HG02840 (cell line): ENCODE measurements around the gene HOXD1.

Source experiments
- ATAC-seq: cut with Tn5 transposase; IDR thresholded peaks from one replicate; pipeline ENCODE4 v1.9.1; 2021; ENCODE audit warnings: mild to moderate bottlenecking, moderate library complexity, moderate number of reproducible peaks; ENCODE audit not compliant: unreplicated experiment, low FRiP score

Gene HOXD1

GRCh38 chr2:176164611-176165369 lies 23.7 kb upstream of the HOXD1 start:
- no peak for ATAC-seq

- no peak for ATAC-seq
Observed at GRCh38 chr2:176165370-176166050, 23.0 kb upstream of the HOXD1 start.

GRCh38 chr2:176166272-176166671 lies 22.2 kb upstream of the HOXD1 start:
- no peak for ATAC-seq

DNA sequence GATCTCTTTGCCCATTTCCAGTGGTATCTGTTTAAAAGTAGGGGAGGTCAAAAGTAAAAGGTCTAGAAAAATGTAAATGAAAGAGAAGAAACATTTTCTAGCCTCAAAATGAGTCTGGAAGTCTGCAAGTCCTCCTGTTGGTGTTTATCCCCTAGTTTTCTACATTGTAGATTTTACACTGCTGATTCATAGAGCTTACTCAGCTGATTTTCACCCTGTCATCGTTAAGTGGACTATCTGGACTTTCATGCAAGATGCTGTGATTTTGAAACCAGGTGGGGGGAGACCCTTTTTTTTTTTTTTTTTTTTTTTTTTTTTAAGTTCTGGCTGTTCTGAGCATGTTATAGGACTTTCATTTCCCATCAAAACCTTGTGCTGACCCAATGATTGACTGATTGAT lies 21.1 kb upstream of the HOXD1 start:
- no peak for ATAC-seq

DNA sequence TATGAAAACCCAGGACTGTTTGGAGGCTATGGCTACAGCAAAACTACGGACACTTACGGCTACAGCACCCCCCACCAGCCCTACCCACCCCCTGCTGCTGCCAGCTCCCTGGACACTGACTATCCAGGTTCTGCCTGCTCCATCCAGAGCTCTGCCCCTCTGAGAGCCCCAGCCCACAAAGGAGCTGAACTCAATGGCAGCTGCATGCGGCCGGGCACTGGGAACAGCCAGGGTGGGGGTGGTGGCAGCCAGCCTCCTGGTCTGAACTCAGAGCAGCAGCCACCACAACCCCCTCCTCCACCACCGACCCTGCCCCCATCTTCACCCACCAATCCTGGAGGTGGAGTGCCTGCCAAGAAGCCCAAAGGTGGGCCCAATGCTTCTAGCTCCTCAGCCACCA lies 19.3 kb upstream of the HOXD1 start:
- ATAC-seq, result no peak

GRCh38 chr2:176169711-176170110 lies 18.8 kb upstream of the HOXD1 start:
- no peak for ATAC-seq

DNA sequence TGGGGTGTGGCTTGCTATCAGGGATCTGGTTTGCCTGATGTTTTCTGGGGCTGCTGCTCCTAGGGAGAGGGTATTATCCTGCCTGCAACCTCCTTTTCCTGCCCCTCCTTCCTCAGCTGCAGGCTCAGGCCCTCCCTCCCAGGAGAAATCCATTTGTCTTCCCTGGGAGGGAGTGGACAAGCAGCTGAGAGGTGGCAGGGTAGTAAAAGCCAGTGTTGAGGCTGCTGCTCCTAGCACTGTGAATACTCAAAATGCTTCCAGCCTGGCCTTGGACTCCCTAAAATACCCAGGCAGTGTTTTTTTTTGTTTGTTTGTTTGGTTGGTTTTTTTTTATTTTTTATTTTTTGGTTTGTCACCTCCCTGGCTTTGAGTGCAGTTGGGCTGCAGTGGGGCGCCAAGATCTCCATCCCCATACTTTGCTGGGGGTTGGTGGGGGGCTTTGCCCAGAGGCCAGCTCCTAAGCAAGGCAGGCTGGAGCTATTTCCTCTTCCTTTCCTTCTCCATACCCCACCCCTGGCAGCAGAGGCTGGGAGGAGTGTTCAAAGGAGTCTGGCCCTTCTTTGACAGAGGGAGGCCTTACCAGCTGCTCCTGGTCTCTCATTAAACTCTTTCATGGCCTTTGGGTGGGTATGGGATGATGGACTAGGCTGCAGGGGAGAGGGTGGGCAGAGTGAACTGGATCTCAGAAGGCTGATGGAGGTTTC lies 17.7 kb upstream of the HOXD1 start:
- ATAC-seq, result no peak

DNA sequence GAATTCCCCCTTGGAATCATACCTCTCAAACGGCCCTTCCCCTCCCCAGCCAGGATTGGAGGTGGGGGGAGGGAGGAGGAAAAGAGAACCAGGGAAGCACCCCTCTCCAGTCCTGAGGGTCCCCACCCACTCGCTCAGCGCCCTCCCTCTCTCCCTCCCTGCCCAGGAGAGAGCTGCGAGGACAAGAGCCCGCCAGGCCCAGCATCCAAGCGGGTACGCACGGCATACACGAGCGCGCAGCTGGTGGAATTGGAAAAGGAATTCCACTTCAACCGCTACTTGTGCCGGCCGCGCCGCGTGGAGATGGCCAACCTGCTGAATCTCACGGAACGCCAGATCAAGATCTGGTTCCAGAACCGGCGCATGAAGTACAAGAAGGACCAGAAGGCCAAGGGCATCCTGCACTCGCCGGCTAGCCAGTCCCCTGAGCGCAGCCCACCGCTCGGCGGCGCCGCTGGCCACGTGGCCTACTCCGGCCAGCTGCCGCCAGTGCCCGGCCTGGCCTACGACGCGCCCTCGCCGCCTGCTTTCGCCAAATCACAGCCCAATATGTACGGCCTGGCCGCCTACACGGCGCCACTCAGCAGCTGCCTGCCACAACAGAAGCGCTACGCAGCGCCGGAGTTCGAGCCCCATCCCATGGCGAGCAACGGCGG lies 17.0 kb upstream of the HOXD1 start:
- ATAC-seq, result no peak

- ATAC-seq, result no peak
Observed at GRCh38 chr2:176172007-176172894, 16.2 kb upstream of the HOXD1 start.

DNA sequence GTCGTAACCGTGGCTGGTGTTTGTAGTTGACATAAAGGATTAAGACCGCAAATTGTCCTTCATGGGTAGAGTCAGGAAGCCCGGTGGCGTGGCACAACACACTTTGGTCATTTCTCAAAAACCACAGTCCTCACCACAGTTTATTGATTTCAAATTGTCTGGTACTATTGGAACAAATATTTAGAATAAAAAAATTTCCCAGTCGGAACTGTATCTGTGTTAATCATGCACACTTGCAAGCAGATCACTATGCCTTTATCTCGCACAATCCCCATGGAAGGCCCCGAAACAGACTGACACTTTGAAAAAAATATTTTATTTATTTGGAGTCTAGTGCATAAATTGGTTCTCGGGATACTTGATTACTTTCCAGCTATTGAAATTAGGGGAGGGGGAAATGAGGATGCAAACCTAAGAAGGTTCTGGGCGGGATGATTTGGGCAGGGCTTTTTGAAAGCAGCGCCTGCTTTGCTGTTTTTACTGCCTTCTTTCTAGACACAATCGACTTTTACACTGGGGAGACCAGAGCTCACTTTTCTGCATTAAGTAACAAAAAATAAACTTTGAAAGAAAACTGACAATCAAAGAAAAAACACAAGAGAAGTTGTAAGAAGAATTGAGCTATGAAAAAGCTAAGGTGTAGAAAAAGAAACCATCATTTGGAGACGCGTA lies 15.4 kb upstream of the HOXD1 start:
- no peak for ATAC-seq

DNA sequence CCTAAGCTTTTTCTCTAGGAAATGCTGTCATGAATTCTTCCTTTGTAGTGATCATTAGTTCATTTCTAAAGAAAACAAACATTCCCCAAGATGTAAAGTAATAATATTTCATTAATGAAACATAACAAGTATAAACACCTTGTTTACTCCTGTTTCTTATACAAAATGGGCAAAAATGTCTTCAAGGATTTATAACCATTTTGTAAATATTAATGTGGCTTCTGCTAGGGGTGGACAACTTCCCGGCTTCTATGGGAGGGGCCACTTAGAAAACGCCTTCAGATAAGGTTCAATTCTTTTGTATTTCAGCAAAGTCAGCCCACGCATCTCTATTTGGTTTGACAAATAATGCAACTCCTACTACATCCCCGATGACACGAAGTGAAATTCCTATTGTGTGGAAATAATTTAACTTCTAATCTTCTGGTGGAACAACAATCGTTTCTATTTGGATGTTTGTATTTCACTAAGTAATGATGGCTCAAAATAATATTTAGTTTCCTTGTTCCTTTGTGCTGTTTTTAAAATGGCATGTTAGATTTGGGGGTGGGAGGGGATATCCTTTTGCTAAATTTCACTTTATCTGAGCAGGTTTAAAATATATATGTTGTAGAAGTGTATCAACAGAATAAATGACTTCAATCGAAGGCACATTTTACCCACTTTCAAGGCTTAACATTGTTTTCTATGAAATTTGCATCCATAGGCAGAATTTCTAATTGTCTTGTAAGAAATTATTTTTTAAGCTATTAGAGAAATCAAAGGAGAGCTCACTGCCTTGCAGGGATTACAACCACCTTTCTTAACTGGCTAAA lies 14.7 kb upstream of the HOXD1 start:
- ATAC-seq, result no peak

DNA sequence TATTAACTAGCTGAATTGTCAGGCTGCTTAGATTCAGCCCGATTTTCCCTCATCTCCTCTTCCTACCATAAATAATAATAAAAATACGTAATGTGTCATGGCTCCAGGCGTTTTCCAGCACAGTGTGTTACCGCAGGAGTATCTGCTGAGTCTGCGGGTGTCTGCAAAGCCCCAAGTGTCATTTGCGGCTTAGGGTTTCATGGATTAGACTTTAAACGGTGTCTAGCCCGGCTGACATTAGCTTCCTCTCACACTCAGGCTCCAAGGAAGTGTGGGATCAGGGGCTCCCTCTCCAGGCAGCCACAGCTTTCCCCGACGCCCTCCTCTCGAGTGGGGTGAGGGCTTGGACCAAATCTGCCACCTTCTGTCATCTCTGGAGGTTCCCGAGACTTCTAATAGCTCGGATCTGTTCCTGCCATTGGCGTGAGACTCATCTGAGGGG lies 14.1 kb upstream of the HOXD1 start:
- ATAC-seq, result no peak

DNA sequence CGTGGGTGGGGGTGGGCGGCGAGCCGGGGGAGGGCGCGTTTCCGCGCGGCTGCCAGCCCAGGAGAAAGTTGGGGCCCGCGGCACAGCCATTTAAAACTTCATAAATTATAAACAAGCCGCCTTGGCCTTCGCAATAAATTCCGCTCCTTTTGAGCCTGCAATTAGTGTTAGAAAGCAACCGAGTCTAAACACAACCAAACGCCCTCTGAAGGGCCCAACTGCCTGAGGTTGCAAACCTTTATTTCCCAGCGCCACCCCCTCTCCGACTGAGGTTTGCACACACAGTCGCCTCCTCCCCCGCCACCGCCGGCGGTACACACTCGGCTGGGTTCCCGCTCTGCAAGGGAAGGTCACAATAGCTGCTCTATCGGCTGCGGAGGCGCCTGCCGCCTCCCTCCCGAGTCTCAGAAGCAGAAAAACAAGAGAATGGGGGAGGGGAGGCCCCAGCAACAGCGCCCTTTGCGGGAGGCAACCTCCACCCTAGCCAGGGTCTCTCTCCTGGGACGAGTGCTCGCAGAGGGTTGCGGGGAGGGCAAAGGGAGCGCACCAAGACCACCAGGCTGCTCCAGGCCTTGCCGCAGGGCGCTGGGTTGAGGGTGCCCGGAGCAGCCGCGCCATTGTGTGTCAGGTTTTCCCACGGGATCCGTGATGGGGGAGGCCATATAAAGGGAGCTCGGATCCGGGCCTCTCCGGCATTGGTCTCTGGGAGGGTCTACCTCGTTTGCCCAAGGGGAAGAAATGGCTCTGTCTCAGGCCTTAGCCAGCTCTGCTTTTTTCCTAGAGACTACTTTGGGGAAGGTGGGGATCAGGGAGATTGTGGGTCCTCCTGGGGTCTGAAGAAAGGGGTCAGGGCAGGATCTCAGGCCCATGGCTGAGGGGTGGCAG lies 13.4 kb upstream of the HOXD1 start:
- ATAC-seq, result no peak

DNA sequence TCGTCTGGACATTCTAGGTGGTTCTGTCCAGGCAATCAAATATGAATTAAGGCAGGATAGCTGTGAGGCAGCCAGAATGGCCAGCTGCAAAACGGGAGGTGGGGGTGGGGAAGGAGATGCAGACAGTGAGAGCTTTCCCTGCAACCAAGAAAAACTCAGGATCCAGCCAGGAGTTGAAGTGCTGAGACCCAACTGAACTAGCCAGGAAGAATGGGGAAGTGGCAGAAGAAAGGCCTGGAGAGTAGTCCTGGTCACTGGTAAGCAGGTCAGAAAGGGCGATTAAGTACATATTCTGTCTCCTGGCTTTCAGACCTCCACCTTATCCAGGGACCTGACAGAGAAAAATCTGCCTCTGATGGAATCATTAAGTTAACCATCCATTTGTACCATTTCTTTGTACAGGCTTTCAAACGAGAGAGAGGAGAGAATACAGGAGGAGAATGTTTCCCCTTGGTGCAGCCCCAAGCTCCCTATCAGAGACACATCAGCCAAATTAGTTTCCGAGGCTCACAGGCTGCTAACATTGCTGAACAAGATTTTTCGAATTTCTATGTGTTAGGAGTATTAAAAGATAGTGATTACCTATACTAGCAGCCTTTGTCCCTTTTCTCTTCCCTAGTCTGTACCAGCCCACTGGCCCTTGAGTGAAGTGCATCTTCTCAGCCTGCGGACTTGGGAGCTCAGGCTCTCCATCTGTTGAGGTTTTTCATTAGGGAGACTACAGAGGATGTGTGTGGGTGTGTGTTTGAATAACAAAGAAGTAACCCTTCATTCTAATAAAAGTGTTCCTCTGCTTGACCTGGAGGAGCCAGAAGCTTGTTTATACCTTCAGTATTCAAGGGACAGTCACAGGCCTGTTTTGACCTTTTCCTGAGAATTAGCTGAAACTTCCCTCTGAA lies 12.5 kb upstream of the HOXD1 start:
- ATAC-seq, result no peak

DNA sequence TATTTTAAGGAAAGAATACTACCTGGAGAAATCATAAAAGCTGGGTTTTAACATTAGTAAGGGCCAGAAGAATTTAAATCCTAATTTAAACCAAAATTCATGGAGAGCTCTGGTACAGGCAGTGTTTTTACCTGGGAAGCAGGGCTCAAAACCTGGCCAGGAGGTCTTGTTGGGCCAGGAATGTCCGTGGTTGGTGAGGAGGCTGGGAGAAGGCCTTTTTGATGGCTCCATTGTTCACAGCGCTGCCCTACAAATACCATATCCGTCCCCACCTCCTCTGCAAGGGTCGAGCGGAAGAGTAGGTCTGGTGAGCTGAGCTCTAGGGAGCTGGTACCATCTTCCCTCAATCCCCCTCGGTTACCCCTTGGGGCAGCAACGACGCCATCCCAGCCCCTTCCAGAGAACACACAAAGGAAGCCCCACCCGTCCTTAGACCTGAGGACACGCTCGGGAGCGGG lies 10.9 kb upstream of the HOXD1 start:
- no peak for ATAC-seq

- no peak for ATAC-seq
Observed at GRCh38 chr2:176178038-176178756, 10.3 kb upstream of the HOXD1 start.
